GM12878 (cell line): Measurements from ENCODE around the gene CYP8B1.

Experiments used
- CEBPB ChIP-seq, 2 experiments: fragments of 150-350 bp in 1 of 2; IDR thresholded peaks; 2 replicates each; pipeline ENCODE4 v1.6.1; 2012 to 2014; ENCODE audit warnings: low read depth in 2 of 2, low read length in 2 of 2, borderline replicate concordance in 1 of 2, inconsistent platforms in 1 of 2
- EP300 ChIP-seq, 2 experiments: fragments of 150-350 bp in 1 of 2; IDR thresholded peaks; 2 replicates each; pipeline ENCODE4 v1.6.1; 2011 to 2012; ENCODE audit warnings: low read depth in 2 of 2, low read length in 2 of 2, borderline replicate concordance in 1 of 2, improper control_type of control experiment in 1 of 2, inconsistent platforms in 1 of 2; ENCODE audit not compliant: control insufficient read depth in 1 of 2
- HCFC1 ChIP-seq: fragments of 150-350 bp; IDR thresholded peaks from 2 replicates; pipeline ENCODE4 v1.6.1; 2014; ENCODE audit warnings: low read length
- POLR2A ChIP-seq: IDR thresholded peaks from 2 replicates; pipeline ENCODE4 v1.6.1; 2011; ENCODE audit warnings: low read depth, mild to moderate bottlenecking, low read length
- SMC3 ChIP-seq: IDR thresholded peaks from 2 replicates; pipeline ENCODE4 v1.6.1; 2011; ENCODE audit warnings: low read length, improper control_type of control experiment, borderline replicate concordance
- TAF1 ChIP-seq: IDR thresholded peaks from 2 replicates; pipeline ENCODE4 v1.6.1; 2011; ENCODE audit warnings: mild to moderate bottlenecking, low read depth, low read length, borderline replicate concordance
- ZBTB4 ChIP-seq: fragments of 450-650 bp; formaldehyde crosslinking; IDR thresholded peaks from 2 replicates; pipeline ENCODE4 v1.4.0; 2022; ENCODE audit warnings: mild to moderate bottlenecking, moderate library complexity
- TF ChIP-seq, protein P1 (sequence below), 3 experiments: IDR thresholded peaks in 2 of 3; conservative IDR thresholded peaks in 1 of 3; 2 replicates each; pipeline ENCODE4 v1.5.1; 2011; ENCODE audit warnings: low read depth in 3 of 3, low read length in 3 of 3, mild to moderate bottlenecking in 3 of 3, control low read depth in 2 of 3, moderate library complexity in 2 of 3, inconsistent platforms in 1 of 3, mixed read lengths in 1 of 3; ENCODE audit not compliant: control insufficient read depth in 2 of 3, insufficient read depth in 1 of 3; ENCODE audit errors: extremely low read depth in 1 of 3
- TF ChIP-seq, protein P2 (sequence below): IDR thresholded peaks from 2 replicates; pipeline ENCODE4 v1.6.1; 2012; ENCODE audit warnings: low read length, inconsistent platforms
- TF ChIP-seq, protein P3 (sequence below): fragments of 450-650 bp; IDR thresholded peaks from 2 replicates; pipeline ENCODE4 v1.6.1; 2016; ENCODE audit warnings: mild to moderate bottlenecking

GRCh38 chr3:42904076-42904475 lies 28.4 kb upstream of the CYP8B1 start:
- TF ChIP-seq, protein P1, sequence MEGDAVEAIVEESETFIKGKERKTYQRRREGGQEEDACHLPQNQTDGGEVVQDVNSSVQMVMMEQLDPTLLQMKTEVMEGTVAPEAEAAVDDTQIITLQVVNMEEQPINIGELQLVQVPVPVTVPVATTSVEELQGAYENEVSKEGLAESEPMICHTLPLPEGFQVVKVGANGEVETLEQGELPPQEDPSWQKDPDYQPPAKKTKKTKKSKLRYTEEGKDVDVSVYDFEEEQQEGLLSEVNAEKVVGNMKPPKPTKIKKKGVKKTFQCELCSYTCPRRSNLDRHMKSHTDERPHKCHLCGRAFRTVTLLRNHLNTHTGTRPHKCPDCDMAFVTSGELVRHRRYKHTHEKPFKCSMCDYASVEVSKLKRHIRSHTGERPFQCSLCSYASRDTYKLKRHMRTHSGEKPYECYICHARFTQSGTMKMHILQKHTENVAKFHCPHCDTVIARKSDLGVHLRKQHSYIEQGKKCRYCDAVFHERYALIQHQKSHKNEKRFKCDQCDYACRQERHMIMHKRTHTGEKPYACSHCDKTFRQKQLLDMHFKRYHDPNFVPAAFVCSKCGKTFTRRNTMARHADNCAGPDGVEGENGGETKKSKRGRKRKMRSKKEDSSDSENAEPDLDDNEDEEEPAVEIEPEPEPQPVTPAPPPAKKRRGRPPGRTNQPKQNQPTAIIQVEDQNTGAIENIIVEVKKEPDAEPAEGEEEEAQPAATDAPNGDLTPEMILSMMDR (IDR thresholded peaks at IDR 0.05 in 2 of 3, conservative IDR thresholded peaks at IDR 0.05 in 1 of 3; ENCODE audit: control insufficient read depth in 2 of 3, extremely low read depth in 1 of 3, insufficient read depth in 1 of 3, low read depth in 3 of 3, low read length in 3 of 3): no peak
- TF ChIP-seq SMC3 (no peak), EP300 (IDR thresholded peaks at IDR 0.05; ENCODE audit: borderline replicate concordance in 1 of 2, control insufficient read depth in 1 of 2, low read depth in 2 of 2, low read length in 2 of 2) (no peak), ZBTB4 (CRISPR knock-in tag) (no peak), POLR2A (no peak), HCFC1 (no peak), CEBPB (IDR thresholded peaks at IDR 0.05; ENCODE audit: borderline replicate concordance in 1 of 2, low read depth in 2 of 2, low read length in 2 of 2) (no peak), TAF1 (no peak)
- TF ChIP-seq, protein P2, sequence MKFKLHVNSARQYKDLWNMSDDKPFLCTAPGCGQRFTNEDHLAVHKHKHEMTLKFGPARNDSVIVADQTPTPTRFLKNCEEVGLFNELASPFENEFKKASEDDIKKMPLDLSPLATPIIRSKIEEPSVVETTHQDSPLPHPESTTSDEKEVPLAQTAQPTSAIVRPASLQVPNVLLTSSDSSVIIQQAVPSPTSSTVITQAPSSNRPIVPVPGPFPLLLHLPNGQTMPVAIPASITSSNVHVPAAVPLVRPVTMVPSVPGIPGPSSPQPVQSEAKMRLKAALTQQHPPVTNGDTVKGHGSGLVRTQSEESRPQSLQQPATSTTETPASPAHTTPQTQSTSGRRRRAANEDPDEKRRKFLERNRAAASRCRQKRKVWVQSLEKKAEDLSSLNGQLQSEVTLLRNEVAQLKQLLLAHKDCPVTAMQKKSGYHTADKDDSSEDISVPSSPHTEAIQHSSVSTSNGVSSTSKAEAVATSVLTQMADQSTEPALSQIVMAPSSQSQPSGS: no peak
- TF ChIP-seq, protein P3, sequence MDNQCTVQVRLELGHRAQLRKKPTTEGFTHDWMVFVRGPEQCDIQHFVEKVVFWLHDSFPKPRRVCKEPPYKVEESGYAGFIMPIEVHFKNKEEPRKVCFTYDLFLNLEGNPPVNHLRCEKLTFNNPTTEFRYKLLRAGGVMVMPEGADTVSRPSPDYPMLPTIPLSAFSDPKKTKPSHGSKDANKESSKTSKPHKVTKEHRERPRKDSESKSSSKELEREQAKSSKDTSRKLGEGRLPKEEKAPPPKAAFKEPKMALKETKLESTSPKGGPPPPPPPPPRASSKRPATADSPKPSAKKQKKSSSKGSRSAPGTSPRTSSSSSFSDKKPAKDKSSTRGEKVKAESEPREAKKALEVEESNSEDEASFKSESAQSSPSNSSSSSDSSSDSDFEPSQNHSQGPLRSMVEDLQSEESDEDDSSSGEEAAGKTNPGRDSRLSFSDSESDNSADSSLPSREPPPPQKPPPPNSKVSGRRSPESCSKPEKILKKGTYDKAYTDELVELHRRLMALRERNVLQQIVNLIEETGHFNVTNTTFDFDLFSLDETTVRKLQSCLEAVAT: no peak
